Measurements from ENCODE around the gene TMEM126A.
"Not testable (repeated sequence)": the region's sequence is repeated elsewhere in the genome, so short reads cannot be mapped to it uniquely, and the experiment has no call there.

- not testable (repeated sequence) for TF ChIP-seq CTCF (IDR thresholded peaks at IDR 0.05; ENCODE audit: low read depth, low read length); EZH2phosphoT487 (IDR thresholded peaks at IDR 0.05; ENCODE audit: low read depth)
Observed at GRCh38 chr11:85654343-85654742, 6.6 kb downstream of the TMEM126A start.

Data from OCI-LY3 (cell line).